Measurements from ENCODE around the gene CALCB. TPM values are rescaled to one million over a fixed set of nuclear protein-coding genes. Genes with fewer than 3 reads are reported as not detected.

The CALCB gene
- total RNA-seq (0.22 TPM), polyA plus RNA-seq (ENCODE audit: insufficient read depth, low read depth, low replicate concordance) (not detected)
- long read RNA-seq, donor 1, partial matches to known transcripts = 6 of 7 reads
- long read RNA-seq, donor 1, other reads (novel, unspliced or antisense) = 0 of 7 reads
- long read RNA-seq, donor 2, partial matches to known transcripts = 0 of 2 reads
- long read RNA-seq, donor 2, other reads (novel, unspliced or antisense) = 0 of 2 reads
- long read RNA-seq, donor 3, partial matches to known transcripts = 0 of 2 reads
- long read RNA-seq, donor 3, other reads (novel, unspliced or antisense) = 0 of 2 reads
- long read RNA-seq, donor 4, partial matches to known transcripts = 6 of 7 reads
- long read RNA-seq, donor 4, other reads (novel, unspliced or antisense) = 0 of 7 reads
- long read RNA-seq, donor 5, partial matches to known transcripts = 0 of 1 reads
- long read RNA-seq, donor 5, other reads (novel, unspliced or antisense) = 0 of 1 reads
- long read RNA-seq, donor 6, partial matches to known transcripts = 0 of 3 reads
- long read RNA-seq, donor 6, other reads (novel, unspliced or antisense) = 0 of 3 reads
- long read RNA-seq, donor 7, partial matches to known transcripts = 1 of 1 reads
- long read RNA-seq, donor 7, other reads (novel, unspliced or antisense) = 0 of 1 reads
- long read RNA-seq, donor 8 = 0 reads
- long read RNA-seq, donor 9, partial matches to known transcripts = 0 of 1 reads
- long read RNA-seq, donor 9, other reads (novel, unspliced or antisense) = 0 of 1 reads
- long read RNA-seq, donor 10, partial matches to known transcripts = 0 of 9 reads
- long read RNA-seq, donor 10, other reads (novel, unspliced or antisense) = 7 of 9 reads

GRCh38 chr11:15073361-15074205 lies at the start of gene CALCB:
Gene CALCB, plus strand, starts transcription at chr11:15073593. Its CDS starts 1,126 bp downstream, at chr11:15074719.
- no peaks in the 10 kb centered on the region for H3K9me3 ChIP-seq (ENCODE audit: control insufficient read depth in 2 of 3, insufficient read depth in 1 of 3, low read length in 3 of 3)
- DNase-seq = peak; percentile 69 to 82 (median 78)
- no peak within 1 kb of the TSS for H3K27ac ChIP-seq (ENCODE audit: low read depth in 2 of 2, low read length in 2 of 2)
- no peak for TF ChIP-seq CTCF (IDR thresholded peaks at IDR 0.05; ENCODE audit: borderline replicate concordance, extremely low read depth, insufficient read depth)
- no peak within 1 kb of the TSS for H3K9ac ChIP-seq (ENCODE audit: low read length in 3 of 3)
- H3K27me3 ChIP-seq (ENCODE audit: control insufficient read depth, insufficient read depth, low read length) = peaks cover 6% of the 10 kb centered on the region
- H3K4me3 ChIP-seq (ENCODE audit: low read length in 3 of 3) = peak within 1 kb of the TSS; percentile 38 to 42 (median 39)
- FAIRE-seq = no peak
- H3K4me1 ChIP-seq (ENCODE audit: control insufficient read depth in 2 of 3, insufficient read depth in 2 of 3, low read depth in 1 of 3, low read length in 3 of 3) = peaks cover 0 to 11% (median 0%) of the 10 kb centered on the region in 3 donors
- intact Hi-C loops (cut with DNase I) = loop anchor here (10.0 kb wide), 1 partner anchor 169 kb away; no protein-coding TSS in a partner anchor
- no peaks in the 10 kb centered on the region for H3K36me3 ChIP-seq (ENCODE audit: control insufficient read depth in 2 of 3, insufficient read depth in 3 of 3, low read length in 3 of 3)

DNA sequence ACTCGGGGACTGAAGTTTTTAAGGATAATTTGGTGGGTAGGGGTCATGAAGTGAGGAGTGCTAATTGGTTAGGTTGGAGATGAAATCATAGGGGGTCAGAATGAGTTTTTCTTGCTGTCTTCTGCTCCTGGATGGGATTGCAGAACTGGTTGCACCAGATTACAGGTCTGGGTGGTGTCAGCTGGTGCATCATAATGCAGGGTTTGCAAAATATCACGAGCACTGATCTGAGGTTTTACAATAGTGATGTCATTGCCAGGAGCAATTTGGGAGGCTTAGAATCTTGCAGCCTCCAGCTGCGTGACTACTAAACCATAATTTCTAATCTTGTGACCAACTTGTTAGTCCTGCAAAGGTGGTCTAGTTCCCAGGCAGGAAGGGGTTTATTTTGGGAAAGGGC lies 46.4 kb upstream of the CALCB start:
- H3K36me3 ChIP-seq (ENCODE audit: control insufficient read depth in 2 of 3, insufficient read depth in 3 of 3, low read length in 3 of 3) = no peaks in the 10 kb centered on the region
- TF ChIP-seq CTCF (IDR thresholded peaks at IDR 0.05; ENCODE audit: borderline replicate concordance, extremely low read depth, insufficient read depth) = no peak
- H3K27ac ChIP-seq (ENCODE audit: low read depth in 2 of 2, low read length in 2 of 2) = no peak overlapping the region
- DNase-seq = no peak
- no peak overlapping the region for H3K4me3 ChIP-seq (ENCODE audit: low read length in 3 of 3)
- no peaks in the 10 kb centered on the region for H3K4me1 ChIP-seq (ENCODE audit: control insufficient read depth in 2 of 3, insufficient read depth in 2 of 3, low read depth in 1 of 3, low read length in 3 of 3)
- peaks cover 0 to 2% (median 0%) of the 10 kb centered on the region in 3 donors for H3K9me3 ChIP-seq (ENCODE audit: control insufficient read depth in 2 of 3, insufficient read depth in 1 of 3, low read length in 3 of 3)
- H3K27me3 ChIP-seq (ENCODE audit: control insufficient read depth, insufficient read depth, low read length) = no peaks in the 10 kb centered on the region
- intact Hi-C loops (cut with DNase I) = no loop called here
- FAIRE-seq = no peak
- H3K9ac ChIP-seq (ENCODE audit: low read length in 3 of 3) = no peak overlapping the region

GRCh38 chr11:15027956-15028355 lies 45.4 kb upstream of the CALCB start:
- no peak for TF ChIP-seq CTCF (IDR thresholded peaks at IDR 0.05; ENCODE audit: borderline replicate concordance, extremely low read depth, insufficient read depth)
- intact Hi-C loops (cut with DNase I) = no loop called here

More at GRCh38 chr11:15027956-15028355, 45.4 kb upstream of the CALCB start:
- FAIRE-seq (no peak), DNase-seq (no peak)
- Histone ChIP-seq H3K27me3 (ENCODE audit: control insufficient read depth, insufficient read depth, low read length) (no peaks in the 10 kb centered on the region), H3K36me3 (ENCODE audit: control insufficient read depth in 2 of 3, insufficient read depth in 3 of 3, low read length in 3 of 3) (no peaks in the 10 kb centered on the region), H3K9me3 (ENCODE audit: control insufficient read depth in 2 of 3, insufficient read depth in 1 of 3, low read length in 3 of 3) (peaks cover 0 to 2% (median 0%) of the 10 kb centered on the region in 3 donors), H3K4me1 (ENCODE audit: control insufficient read depth in 2 of 3, insufficient read depth in 2 of 3, low read depth in 1 of 3, low read length in 3 of 3) (no peaks in the 10 kb centered on the region), H3K9ac (ENCODE audit: low read length in 3 of 3) (no peak overlapping the region), H3K27ac (ENCODE audit: low read depth in 2 of 2, low read length in 2 of 2) (no peak overlapping the region), H3K4me3 (ENCODE audit: low read length in 3 of 3) (no peak overlapping the region)

Measured in kidney (tissue), 22 donors.